NOMO-1 (cell line): ENCODE data around the gene RHBDD1.

Source experiments
- DNase-seq, 2 experiments: peaks; one replicate each; lab custom pipeline; 2025; ENCODE audit not compliant: unreplicated experiment in 2 of 2; lab: John Stamatoyannopoulos, UW

RHBDD1 gene

GRCh38 chr2:226835796-226836547 is at the start of gene RHBDD1:
RHBDD1 (plus strand) TSS chr2:226836054; CDS start chr2:226864694, 28,640 bp downstream.
- peak; percentile 87 to 92 for DNase-seq

- DNase-seq, result no peak
These were observed 47.8 kb upstream of the RHBDD1 start for GRCh38 chr2:226788064-226788463.

- no peak for DNase-seq
These were observed 46.9 kb upstream of the RHBDD1 start for GRCh38 chr2:226788881-226789490.

GRCh38 chr2:226790011-226790410 is 45.8 kb upstream of the RHBDD1 start:
- DNase-seq, result no peak

GRCh38 chr2:226790431-226790830 is 45.4 kb upstream of the RHBDD1 start:
- DNase-seq, result no peak

GRCh38 chr2:226791056-226791486 is 44.8 kb upstream of the RHBDD1 start:
- peak; percentile 47 to 51 for DNase-seq

- peak; percentile 78 to 92 for DNase-seq
These were observed 44.3 kb upstream of the RHBDD1 start for GRCh38 chr2:226791487-226792081.

- no peak for DNase-seq
These were observed 43.5 kb upstream of the RHBDD1 start for GRCh38 chr2:226792155-226792881.

- no peak for DNase-seq
These were observed 42.2 kb upstream of the RHBDD1 start for GRCh38 chr2:226793646-226794045.

- no peak for DNase-seq
These were observed 41.6 kb upstream of the RHBDD1 start for GRCh38 chr2:226794196-226794661.

- DNase-seq, result no peak
These were observed 41.1 kb upstream of the RHBDD1 start for GRCh38 chr2:226794751-226795171.

- no peak for DNase-seq
These were observed 40.4 kb upstream of the RHBDD1 start for GRCh38 chr2:226795281-226796011.

GRCh38 chr2:226796012-226796839 is 39.6 kb upstream of the RHBDD1 start:
- no peak for DNase-seq

- DNase-seq, result no peak
These were observed 39.0 kb upstream of the RHBDD1 start for GRCh38 chr2:226796840-226797288.

GRCh38 chr2:226797289-226797988 is 38.4 kb upstream of the RHBDD1 start:
- no peak for DNase-seq

- DNase-seq, result no peak
These were observed 37.8 kb upstream of the RHBDD1 start for GRCh38 chr2:226797989-226798421.

GRCh38 chr2:226798422-226799210 is 37.2 kb upstream of the RHBDD1 start:
- no peak for DNase-seq
